ENCODE results near the gene CD14. TPM values are rescaled to one million over a fixed set of nuclear protein-coding genes. Genes with fewer than 3 reads are reported as not detected.
A peak's percentile ranks its signal among the peaks of the same experiment; 100 is the strongest.
"Not testable (repeated sequence)": the region's sequence is repeated elsewhere in the genome, so short reads cannot be mapped to it uniquely, and the experiment has no call there.

The CD14 gene
- total and polyA plus RNA-seq, 2 donors, result 23.7 to 48.6 TPM

DNA sequence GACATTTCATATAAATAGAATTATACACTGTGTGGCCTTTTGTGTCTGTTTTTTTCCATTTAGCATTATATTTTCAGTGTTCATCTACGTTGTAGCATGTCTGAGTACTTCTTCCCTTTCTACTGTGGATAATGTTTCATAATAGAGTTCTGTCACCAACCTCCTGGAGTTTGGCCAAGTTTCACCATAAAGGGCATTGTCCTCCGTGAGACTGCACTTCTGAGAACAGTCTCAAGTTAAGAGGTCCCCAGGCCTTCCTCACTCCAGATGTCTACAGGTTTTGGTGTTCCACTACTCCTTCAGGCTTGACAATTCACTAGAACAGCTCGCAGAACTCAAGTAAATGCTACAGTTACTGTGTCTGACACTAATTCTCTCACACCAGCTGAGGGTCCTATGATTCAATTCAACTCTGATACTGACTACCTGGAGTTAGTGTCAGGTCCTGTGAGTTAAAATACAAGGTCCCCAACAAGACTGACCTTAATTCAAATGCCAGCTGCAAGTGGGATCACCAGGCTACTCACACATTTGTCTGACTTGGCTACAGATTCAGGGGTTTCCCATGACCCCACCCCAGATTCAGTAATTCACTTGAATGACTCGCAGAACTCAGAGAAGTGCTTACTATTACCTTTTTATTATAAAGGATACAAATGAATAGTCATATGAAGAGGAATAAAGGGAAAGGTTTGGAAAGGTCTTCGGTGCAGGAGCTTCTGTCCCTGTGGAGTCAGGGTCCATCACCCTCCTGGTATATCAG, 37.3 kb downstream of the CD14 start:
- Histone ChIP-seq H3K4me3 (ENCODE audit: low read length in 2 of 2) (no peak overlapping the region), H3K4me1 (ENCODE audit: control insufficient read depth in 2 of 2, insufficient read depth in 2 of 2, low read length in 2 of 2) (no peaks in the 10 kb centered on the region), H3K27ac (ENCODE audit: low read depth in 1 of 2, low read length in 1 of 2) (no peak overlapping the region), H3K27me3 (ENCODE audit: control insufficient read depth in 2 of 2, insufficient read depth in 1 of 2, low read length in 1 of 2) (peaks cover 0 to 7% of the 10 kb centered on the region in 2 donors), H3K36me3 (ENCODE audit: control insufficient read depth in 2 of 2, insufficient read depth in 2 of 2, low read length in 1 of 2) (no peaks in the 10 kb centered on the region), H3K9me3 (ENCODE audit: control insufficient read depth in 2 of 2, insufficient read depth in 1 of 2, low read length in 1 of 2) (no peaks in the 10 kb centered on the region)
- WGBS, result 65% methylated on average over 5 of the region's 5 CpGs
- peak in 1 of 9 donors; percentile 12 for DNase-seq (ENCODE audit: low read depth in 6 of 9, low spot score in 9 of 9)

DNA sequence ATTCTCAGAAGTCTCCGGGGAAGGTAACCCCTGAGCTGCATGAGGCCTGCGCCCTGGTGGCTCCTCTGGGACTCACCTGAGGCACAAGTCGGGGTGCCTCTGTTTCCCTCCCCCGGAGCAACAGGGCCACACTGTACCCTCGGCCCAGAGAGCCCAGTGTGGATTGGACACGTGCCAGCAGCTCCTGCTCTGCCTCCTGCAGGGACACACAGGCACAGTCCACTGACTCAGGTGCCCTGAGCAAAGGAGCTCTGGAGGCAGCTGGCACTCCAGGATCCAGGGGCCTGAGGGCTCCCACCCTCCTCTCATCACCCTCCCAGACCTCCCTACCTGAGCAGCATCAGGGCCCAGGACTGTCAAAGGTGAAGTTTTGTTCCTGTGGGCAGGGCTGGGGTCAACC, 38.8 kb downstream of the CD14 start:
- Histone ChIP-seq H3K4me3 (ENCODE audit: low read length in 2 of 2) (no peak overlapping the region), H3K27ac (ENCODE audit: low read depth in 1 of 2, low read length in 1 of 2) (no peak overlapping the region), H3K36me3 (ENCODE audit: control insufficient read depth in 2 of 2, insufficient read depth in 2 of 2, low read length in 1 of 2) (no peaks in the 10 kb centered on the region), H3K4me1 (ENCODE audit: control insufficient read depth in 2 of 2, insufficient read depth in 2 of 2, low read length in 2 of 2) (no peaks in the 10 kb centered on the region), H3K9me3 (ENCODE audit: control insufficient read depth in 2 of 2, insufficient read depth in 1 of 2, low read length in 1 of 2) (no peaks in the 10 kb centered on the region), H3K27me3 (ENCODE audit: control insufficient read depth in 2 of 2, insufficient read depth in 1 of 2, low read length in 1 of 2) (peaks cover 0 to 8% of the 10 kb centered on the region in 2 donors)
- no peak for DNase-seq (ENCODE audit: low read depth in 6 of 9, low spot score in 9 of 9)
- 94% methylated on average over 6 of the region's 6 CpGs for WGBS

DNA sequence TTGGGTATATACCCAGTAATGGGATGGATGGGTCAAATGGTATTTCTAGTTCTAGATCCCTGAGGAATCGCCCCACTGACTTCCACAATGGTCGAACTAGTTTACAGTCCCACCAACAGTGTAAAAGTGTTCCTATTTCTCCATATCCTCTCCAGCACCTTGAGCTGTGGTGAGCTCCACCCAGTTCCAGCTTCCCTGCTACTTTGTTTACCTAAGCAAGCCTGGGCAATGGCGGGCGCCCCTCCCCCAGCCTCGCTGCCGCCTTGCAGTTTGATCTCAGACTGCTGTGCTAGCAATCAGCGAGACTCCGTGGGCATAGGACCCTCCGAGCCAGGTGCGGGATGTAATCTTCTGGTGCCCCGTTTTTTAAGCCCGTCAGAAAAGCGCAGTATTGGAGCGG, 39.9 kb downstream of the CD14 start:
- not testable (repeated sequence) for H3K27ac ChIP-seq (ENCODE audit: low read depth in 1 of 2, low read length in 1 of 2); DNase-seq (ENCODE audit: low read depth in 6 of 9, low spot score in 9 of 9); H3K9me3 ChIP-seq (ENCODE audit: control insufficient read depth in 2 of 2, insufficient read depth in 1 of 2, low read length in 1 of 2); H3K27me3 ChIP-seq (ENCODE audit: control insufficient read depth in 2 of 2, insufficient read depth in 1 of 2, low read length in 1 of 2); H3K4me3 ChIP-seq (ENCODE audit: low read length in 2 of 2); H3K36me3 ChIP-seq (ENCODE audit: control insufficient read depth in 2 of 2, insufficient read depth in 2 of 2, low read length in 1 of 2); H3K4me1 ChIP-seq (ENCODE audit: control insufficient read depth in 2 of 2, insufficient read depth in 2 of 2, low read length in 2 of 2)
- 70% methylated on average over 11 of the region's 14 CpGs for WGBS

DNA sequence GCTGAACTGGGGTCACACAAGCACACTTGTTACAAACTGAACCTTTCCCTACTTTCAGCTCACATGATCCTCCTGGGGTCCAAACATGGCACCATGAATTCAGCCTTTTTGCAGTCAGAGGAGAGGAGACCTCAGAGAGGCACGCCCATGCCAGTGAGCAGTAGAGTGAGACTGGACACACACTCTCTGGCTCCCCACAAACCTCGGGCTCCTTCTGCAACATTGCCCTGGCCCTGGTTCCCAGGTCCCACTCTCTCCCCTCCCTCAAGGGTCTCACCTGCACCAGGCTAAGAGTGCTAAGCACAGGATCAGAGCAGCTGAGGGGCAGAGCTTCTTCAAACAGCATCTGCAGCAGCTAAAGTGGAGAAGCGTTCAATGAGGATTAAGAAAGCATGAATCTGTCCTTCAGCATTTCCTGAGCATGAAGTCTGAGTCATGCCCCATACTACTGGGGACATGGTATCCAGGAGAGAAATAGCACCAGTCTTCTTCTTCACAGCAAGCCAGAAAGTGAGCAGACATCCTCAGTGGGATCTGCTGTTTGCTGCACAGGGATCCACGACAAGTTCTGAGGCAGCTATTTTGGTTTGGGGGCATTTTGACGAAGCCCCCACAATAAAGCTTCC, 41.1 kb downstream of the CD14 start:
- H3K9me3 ChIP-seq (ENCODE audit: control insufficient read depth in 2 of 2, insufficient read depth in 1 of 2, low read length in 1 of 2), result no peaks in the 10 kb centered on the region
- WGBS, result 88% methylated on average over 5 of the region's 5 CpGs
- no peaks in the 10 kb centered on the region for H3K4me1 ChIP-seq (ENCODE audit: control insufficient read depth in 2 of 2, insufficient read depth in 2 of 2, low read length in 2 of 2)
- H3K36me3 ChIP-seq (ENCODE audit: control insufficient read depth in 2 of 2, insufficient read depth in 2 of 2, low read length in 1 of 2), result no peaks in the 10 kb centered on the region
- DNase-seq (ENCODE audit: low read depth in 6 of 9, low spot score in 9 of 9), result no peak
- peaks cover 0 to 8% of the 10 kb centered on the region in 2 donors for H3K27me3 ChIP-seq (ENCODE audit: control insufficient read depth in 2 of 2, insufficient read depth in 1 of 2, low read length in 1 of 2)
- H3K4me3 ChIP-seq (ENCODE audit: low read length in 2 of 2), result no peak overlapping the region
- H3K27ac ChIP-seq (ENCODE audit: low read depth in 1 of 2, low read length in 1 of 2), result no peak overlapping the region

DNA sequence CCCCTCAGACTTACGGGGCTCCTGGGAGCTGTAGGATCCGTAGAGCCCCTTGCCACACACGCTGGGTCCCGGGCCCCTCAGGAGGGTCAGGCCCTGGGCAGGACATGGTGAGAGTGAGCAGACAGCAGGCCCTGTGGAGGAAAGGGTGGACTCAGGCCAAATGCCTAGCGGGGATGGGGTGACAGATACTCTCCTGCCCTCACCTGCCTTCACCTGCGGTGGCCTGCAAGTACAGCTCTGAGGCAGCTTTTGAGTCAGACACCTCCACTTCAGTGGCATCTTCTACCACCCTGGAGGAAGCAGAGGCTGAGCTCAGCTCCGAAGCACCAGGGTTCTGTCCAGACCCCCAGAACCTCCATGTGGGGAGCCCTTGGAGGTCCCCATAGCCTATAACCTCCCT, 42.1 kb downstream of the CD14 start:
- H3K27ac ChIP-seq (ENCODE audit: low read depth in 1 of 2, low read length in 1 of 2), result no peak overlapping the region
- peaks cover 0 to 8% of the 10 kb centered on the region in 2 donors for H3K27me3 ChIP-seq (ENCODE audit: control insufficient read depth in 2 of 2, insufficient read depth in 1 of 2, low read length in 1 of 2)
- H3K9me3 ChIP-seq (ENCODE audit: control insufficient read depth in 2 of 2, insufficient read depth in 1 of 2, low read length in 1 of 2), result no peaks in the 10 kb centered on the region
- 95% methylated on average over 7 of the region's 7 CpGs for WGBS
- no peak overlapping the region for H3K4me3 ChIP-seq (ENCODE audit: low read length in 2 of 2)
- DNase-seq (ENCODE audit: low read depth in 6 of 9, low spot score in 9 of 9), result no peak
- no peaks in the 10 kb centered on the region for H3K4me1 ChIP-seq (ENCODE audit: control insufficient read depth in 2 of 2, insufficient read depth in 2 of 2, low read length in 2 of 2)
- H3K36me3 ChIP-seq (ENCODE audit: control insufficient read depth in 2 of 2, insufficient read depth in 2 of 2, low read length in 1 of 2), result no peaks in the 10 kb centered on the region

DNA sequence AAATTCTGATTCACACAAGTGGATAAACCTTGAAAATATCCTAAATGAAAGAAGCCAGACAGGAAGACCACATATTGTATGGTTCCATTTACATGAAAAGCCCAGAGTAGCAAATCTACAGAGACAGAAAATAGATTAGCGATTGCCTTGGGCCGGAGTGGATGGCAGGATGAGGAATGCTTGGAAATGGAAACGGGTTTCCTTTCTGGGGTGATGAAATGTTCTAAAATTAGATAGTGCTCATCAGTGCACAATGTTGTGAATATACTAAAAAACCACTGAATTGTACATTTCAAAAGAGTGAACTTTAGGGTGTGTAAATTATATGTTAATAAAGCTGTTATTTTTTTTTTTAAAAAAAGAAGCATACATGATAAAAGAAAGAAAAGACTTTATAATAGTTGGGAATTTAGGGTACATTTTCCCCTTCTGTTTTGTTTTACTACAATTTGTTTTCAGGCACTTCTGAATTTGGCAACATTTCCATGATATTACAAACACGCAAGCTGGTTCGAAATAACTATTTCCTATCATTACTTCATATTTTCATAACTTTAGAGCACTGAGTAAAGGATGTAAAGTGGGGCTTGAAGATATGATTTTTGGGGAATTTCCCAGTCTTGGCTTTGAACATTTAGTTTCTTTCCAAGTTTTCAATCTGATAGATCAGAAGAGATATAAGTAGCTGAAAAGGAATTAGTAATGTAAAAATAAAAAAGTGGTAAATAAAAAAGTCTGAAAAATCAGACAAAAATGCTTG, 44.5 kb downstream of the CD14 start:
- no peak for DNase-seq (ENCODE audit: low read depth in 6 of 9, low spot score in 9 of 9)
- Histone ChIP-seq H3K9me3 (ENCODE audit: control insufficient read depth in 2 of 2, insufficient read depth in 1 of 2, low read length in 1 of 2) (no peaks in the 10 kb centered on the region), H3K4me1 (ENCODE audit: control insufficient read depth in 2 of 2, insufficient read depth in 2 of 2, low read length in 2 of 2) (no peaks in the 10 kb centered on the region), H3K36me3 (ENCODE audit: control insufficient read depth in 2 of 2, insufficient read depth in 2 of 2, low read length in 1 of 2) (no peaks in the 10 kb centered on the region), H3K4me3 (ENCODE audit: low read length in 2 of 2) (no peak overlapping the region), H3K27me3 (ENCODE audit: control insufficient read depth in 2 of 2, insufficient read depth in 1 of 2, low read length in 1 of 2) (peaks cover 0 to 3% of the 10 kb centered on the region in 2 donors), H3K27ac (ENCODE audit: low read depth in 1 of 2, low read length in 1 of 2) (no peak overlapping the region)
- 97% methylated on average over 5 of the region's 5 CpGs for WGBS

GRCh38 chr5:140587495-140587894, 45.5 kb downstream of the CD14 start:
- H3K27me3 ChIP-seq (ENCODE audit: control insufficient read depth in 2 of 2, insufficient read depth in 1 of 2, low read length in 1 of 2), result peaks cover 0 to 5% of the 10 kb centered on the region in 2 donors
- no peak for DNase-seq (ENCODE audit: low read depth in 6 of 9, low spot score in 9 of 9)
- H3K9me3 ChIP-seq (ENCODE audit: control insufficient read depth in 2 of 2, insufficient read depth in 1 of 2, low read length in 1 of 2), result no peaks in the 10 kb centered on the region
- H3K27ac ChIP-seq (ENCODE audit: low read depth in 1 of 2, low read length in 1 of 2), result no peak overlapping the region
- no peaks in the 10 kb centered on the region for H3K4me1 ChIP-seq (ENCODE audit: control insufficient read depth in 2 of 2, insufficient read depth in 2 of 2, low read length in 2 of 2)
- no peaks in the 10 kb centered on the region for H3K36me3 ChIP-seq (ENCODE audit: control insufficient read depth in 2 of 2, insufficient read depth in 2 of 2, low read length in 1 of 2)
- no peak overlapping the region for H3K4me3 ChIP-seq (ENCODE audit: low read length in 2 of 2)
- WGBS, result 97% methylated on average over 1 of the region's 1 CpG

All from thymus (tissue), 11 donors.